Renal cortical epithelial cell (primary cell): Measurements from ENCODE around the gene MAML1. TPM values are rescaled to one million over a fixed set of nuclear protein-coding genes. Genes with fewer than 3 reads are reported as not detected.
"Not testable (repeated sequence)": the region's sequence is repeated elsewhere in the genome, so short reads cannot be mapped to it uniquely, and the experiment has no call there.

Experiments
- DNase-seq: peaks from one replicate; pipeline ENCODE4 v3.0.0-alpha.2; 2011; ENCODE audit warnings: low read depth
- total RNA-seq: library from RNA; depleted of rRNA; stranded (reverse); fragments of >200 nt; gene quantifications from 2 replicates; pipeline ENCODE4 v1.2.3, GENCODE V29; 2014

Gene MAML1
- total RNA-seq, 1 donor from 2014 or later = 14.5 TPM

DNA sequence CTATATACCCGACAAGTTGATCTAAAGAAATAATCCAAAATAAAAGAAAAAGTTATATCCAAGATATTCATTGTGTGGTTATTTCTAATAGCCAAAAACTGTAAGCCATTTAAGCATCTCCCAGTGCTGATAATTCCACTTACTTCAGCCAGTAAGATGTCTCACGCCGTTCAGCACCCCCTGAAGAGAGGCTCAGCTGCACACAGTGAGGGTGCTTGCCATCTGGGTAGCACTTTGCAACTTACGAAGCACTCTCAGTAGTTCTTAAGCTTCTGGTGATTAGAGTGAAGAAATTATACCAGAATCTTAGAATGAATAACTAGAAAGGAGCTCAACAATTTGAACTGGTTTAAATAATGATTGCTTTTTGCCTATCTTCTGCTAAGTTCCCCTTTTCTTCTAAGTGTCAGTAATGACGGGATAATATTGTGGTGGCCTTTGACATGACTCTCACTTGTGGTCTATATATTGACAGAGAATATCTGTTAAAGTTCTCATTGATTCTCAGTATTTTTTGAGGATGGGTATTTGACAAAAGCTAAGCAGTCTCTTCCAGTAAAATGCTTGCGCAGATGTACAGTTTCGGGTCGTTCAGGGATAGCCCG lies 35.0 kb downstream of the MAML1 start:
- no peak for DNase-seq

- DNase-seq = no peak
Observed at GRCh38 chr5:179768326-179769085, 35.9 kb downstream of the MAML1 start.

- DNase-seq = no peak
Observed at GRCh38 chr5:179769271-179769670, 36.6 kb downstream of the MAML1 start.

DNA sequence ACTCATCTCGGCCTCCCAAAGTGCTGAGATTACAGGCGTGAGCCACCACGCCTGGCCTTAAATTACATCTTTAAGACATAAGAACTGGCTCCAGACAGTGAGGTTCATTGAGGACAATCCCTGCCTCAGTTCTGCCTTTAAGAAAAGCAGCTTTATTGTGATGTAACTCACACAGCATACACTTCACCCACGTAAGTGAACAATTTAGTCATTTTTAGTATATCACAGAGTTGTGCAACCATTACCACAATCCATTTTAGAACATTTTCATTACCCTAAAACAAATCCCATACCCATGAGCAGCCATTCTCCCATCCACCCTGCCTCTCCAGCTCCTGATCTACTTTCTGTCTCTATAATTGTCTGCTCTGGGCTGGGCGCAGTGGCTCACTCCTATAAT lies 37.2 kb downstream of the MAML1 start:
- DNase-seq = no peak

DNA sequence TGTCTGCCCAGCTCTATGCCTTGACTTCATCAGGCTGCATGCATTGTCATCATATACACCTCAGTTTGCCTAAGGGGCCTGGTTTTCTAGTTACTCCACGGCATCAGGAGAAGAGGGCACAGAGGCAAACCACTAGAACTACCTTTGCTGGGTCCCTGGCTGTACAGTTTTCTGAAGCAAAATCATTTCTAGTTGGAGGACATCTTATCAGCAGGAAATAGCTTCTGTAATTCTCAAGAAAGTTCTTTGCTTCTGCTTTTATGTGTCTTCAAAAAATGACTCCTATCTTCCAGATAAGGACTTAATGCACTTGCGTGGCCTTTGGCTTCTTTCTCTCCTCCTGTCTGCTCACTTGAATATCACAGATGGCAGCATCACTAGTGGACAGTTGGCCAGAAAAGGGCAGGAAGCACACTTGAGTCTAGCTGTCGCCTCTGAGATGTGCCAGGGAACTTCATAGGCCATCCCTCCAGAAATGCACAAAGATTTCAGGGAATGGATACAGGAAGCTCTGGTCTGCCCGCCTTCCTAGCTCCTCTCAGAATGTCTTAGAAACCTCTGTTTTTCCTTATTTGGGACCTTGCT lies 38.8 kb downstream of the MAML1 start:
- DNase-seq = no peak

GRCh38 chr5:179772351-179772750 lies 39.7 kb downstream of the MAML1 start:
- no peak for DNase-seq

DNA sequence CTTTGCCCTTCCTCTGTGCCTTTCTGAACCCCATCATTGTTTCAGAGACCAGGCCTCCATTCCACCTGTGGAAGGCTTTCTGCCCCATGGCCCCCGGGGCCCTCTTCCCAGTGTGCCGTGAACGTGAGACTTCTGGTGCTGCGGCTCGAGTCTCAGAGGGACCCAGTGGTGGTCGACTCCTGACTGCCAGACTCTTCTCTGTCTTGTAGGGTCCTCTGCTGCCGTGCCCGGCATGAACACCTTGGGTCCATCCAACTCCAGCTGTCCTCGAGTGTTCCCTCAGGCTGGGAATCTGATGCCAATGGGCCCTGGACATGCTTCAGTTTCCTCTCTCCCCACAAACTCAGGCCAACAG lies 41.0 kb downstream of the MAML1 start:
- no peak for DNase-seq

DNA sequence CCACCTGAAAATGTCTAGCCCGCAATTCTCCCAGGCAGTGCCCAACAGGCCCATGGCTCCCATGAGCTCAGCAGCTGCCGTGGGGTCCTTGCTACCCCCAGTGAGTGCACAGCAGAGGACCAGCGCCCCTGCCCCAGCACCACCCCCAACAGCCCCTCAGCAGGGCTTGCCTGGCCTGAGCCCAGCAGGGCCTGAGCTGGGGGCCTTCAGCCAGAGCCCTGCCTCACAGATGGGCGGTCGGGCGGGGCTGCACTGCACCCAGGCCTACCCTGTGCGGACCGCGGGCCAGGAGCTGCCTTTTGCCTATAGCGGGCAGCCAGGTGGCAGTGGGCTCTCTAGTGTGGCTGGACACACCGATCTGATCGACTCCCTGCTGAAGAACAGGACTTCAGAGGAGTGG lies 41.8 kb downstream of the MAML1 start:
- no peak for DNase-seq

DNA sequence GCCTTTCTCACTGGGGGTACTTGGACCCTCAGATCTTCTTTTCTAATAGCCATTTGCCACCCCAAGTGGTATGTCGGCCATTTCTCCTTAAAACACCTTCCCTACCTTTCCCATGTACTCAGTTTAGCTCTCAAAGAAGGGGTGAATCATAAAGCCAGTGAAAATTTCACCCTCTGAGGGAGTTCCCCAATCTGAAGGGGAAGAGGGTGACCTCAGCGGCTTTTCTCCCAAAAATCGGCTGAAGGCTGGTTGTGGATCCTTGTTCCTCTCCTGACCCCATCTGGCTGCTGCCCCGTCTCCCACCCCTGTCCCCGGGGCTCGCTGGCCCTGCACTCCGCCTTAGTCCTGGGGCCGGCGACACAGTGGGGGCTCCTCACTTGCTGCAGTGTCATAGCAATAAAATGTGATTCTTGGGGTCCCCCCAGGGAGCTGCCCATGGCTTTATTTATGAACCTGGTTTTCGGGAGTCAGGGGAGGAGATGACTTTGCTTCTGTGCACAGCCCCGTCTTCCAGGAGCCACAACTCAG lies 43.9 kb downstream of the MAML1 start:
- DNase-seq = no peak

DNA sequence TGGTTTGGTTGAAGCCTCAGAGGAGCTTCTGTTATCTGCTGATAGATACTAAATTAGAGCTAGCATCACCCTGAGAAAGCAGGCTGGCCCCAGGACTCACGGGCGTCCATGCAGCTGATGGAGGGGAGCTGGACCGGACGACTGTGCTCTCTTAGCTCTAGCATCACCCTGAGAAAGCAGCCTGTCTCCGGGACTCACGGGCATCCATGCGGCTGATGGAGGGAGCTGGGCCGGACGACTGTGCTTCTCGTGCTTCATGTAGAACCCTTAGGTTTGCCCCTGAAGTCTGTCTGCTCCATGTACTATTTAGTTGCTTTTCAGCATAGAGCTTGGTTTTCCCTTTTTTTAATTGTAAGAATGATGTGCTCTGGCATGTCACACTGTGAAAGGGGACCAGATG lies 44.8 kb downstream of the MAML1 start:
- no peak for DNase-seq

DNA sequence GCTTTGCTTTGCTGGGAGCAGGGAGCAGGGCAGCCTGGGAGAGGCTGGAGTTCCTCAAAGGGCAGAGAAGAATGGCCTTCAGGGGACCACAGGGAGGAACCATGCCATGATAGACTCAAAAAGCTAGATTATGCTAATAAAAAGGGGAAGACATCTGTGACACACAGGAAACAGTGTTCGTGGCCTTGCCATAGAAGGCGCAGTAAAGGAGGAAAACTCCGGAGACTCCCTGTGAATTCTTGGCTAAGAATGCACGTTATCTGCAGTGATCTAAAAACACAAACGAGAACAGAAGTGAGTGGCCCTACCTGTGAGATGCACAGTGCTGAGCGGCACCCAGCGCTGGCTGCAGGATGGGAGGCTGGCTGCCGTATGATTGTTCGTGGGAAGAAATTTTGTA lies 45.3 kb downstream of the MAML1 start:
- DNase-seq = no peak

DNA sequence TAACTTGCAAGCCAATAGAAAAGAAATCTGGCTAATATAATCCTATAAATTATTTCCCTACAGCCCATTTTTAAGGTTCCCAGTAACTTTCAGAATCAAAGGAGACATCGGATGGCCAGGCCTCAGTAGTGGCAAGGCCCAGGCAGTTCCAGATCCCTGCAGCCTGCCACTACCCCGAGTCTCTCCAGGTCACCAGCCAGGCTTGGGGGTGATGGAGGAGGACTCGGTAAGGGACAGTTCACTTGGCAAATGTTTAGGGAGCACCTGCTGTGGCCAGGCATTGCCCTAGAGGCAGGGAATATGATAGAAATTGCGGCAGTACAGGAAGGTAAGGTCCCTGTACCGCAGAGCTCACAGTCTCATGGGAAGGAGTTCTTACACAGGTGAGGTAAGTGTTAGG lies 46.0 kb downstream of the MAML1 start:
- DNase-seq = no peak

DNA sequence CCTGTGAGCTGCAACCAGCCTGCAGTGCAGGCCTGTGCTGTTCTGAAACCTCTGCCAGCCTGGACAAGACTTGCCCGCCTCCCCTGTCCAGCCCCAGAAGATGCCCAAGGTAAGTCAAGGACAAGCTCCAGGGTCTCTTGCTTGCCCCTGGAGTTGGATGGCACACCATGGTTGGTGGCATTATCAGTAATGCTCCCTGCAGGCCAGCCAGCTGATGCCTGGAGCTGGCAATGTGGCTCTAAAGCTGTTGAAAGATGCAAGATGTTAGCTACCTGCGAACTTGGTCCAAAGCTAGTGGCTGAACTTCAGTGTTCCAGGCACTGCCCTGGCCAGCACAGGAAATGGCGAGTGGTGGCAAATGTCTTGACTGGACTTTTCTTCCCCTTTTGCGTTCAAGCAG lies 47.2 kb downstream of the MAML1 start:
- no peak for DNase-seq

- no peak for DNase-seq
Observed at GRCh38 chr5:179780362-179780761, 47.7 kb downstream of the MAML1 start.

GRCh38 chr5:179781846-179782245 lies 49.2 kb downstream of the MAML1 start:
- DNase-seq = no peak

DNA sequence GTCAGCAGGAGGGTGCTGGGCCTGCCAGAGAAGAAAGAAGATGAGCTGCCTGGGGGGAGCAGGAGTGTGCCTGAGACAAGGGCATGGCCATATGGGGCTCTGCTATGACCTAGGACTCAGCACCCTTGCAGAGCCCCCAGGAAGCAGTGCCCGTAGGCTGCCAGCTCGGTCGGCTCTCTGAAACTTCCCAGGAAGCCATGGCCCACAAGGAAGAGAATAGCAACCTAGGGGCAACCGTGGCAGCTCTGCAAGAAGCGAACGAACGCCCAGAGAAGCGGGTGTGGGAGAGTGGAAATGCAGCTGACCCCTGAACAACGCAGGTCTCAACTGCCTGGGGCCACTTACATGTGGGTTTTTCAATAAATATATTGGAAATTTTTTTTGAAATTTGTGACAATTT lies 50.5 kb downstream of the MAML1 start:
- DNase-seq = no peak

- no peak for DNase-seq
Observed at GRCh38 chr5:179786861-179787260, 54.2 kb downstream of the MAML1 start.

DNA sequence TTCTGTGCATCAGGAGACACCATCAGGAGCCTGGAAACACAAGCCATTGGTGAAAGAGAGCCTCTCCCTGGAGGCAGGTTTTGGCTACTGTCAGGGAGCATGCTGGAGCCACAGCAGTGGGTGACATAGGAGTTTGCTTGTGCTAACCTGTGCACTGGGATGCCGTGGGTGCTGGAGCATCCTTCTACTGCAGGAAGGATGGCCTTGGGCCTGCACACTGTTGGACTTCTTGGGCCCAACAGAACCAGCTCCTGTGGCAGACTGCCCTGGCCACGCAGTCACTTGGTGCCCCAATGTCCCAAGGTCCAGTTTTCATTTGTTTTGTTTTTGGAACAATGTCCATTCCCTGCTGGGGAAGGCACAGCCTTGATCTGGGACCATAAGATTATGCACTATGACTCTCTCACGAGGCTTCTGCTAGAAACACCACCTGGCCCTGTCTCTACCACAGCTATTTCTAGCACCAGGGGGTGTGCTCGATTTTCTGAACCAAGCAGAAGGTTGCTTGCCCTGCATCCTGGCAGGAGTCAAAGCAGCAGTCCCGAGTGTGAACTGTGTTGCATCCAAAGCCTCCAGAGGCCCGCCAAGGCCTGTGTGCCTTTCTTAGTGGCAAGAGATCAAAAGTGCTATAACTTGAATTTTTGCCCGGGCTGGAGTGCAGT lies 55.7 kb downstream of the MAML1 start:
- no peak for DNase-seq

GRCh38 chr5:179789278-179789677 lies 56.7 kb downstream of the MAML1 start:
- not testable (repeated sequence) for DNase-seq

DNA sequence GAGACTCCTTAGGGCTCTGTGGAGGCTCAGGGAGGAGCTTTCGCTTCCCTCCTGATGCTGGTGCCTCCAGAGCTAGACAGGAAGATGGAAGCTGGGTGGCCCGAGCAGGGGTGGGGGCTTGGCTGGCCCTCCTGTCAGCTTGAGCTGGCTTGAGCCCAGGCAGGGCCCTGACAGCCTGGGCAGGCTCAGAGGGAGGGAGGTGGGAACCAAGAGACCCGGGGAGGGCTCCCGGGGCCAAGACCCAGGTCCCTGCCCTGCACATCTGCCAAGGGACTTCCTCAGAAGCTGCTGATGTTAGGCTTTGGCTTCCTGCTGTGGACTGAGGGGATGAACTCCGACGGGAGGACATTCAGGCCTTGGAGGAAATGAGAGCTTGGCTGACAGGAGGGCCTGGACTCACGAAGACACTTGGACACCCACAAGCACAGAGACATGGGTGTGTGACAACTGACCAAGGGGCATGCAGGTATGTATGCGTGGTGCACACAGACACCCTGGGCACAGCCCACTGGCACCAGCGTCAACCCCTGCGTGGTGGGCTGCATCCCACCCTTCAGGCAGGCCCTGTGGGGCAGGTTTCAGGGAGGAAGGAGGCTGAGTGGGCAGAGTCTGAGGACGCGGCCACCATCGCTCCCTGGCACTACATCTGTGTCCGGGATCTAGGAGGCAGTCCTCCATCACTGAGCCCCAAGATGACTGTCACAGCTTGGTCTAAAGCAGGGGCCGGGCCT lies 59.4 kb downstream of the MAML1 start:
- no peak for DNase-seq

DNA sequence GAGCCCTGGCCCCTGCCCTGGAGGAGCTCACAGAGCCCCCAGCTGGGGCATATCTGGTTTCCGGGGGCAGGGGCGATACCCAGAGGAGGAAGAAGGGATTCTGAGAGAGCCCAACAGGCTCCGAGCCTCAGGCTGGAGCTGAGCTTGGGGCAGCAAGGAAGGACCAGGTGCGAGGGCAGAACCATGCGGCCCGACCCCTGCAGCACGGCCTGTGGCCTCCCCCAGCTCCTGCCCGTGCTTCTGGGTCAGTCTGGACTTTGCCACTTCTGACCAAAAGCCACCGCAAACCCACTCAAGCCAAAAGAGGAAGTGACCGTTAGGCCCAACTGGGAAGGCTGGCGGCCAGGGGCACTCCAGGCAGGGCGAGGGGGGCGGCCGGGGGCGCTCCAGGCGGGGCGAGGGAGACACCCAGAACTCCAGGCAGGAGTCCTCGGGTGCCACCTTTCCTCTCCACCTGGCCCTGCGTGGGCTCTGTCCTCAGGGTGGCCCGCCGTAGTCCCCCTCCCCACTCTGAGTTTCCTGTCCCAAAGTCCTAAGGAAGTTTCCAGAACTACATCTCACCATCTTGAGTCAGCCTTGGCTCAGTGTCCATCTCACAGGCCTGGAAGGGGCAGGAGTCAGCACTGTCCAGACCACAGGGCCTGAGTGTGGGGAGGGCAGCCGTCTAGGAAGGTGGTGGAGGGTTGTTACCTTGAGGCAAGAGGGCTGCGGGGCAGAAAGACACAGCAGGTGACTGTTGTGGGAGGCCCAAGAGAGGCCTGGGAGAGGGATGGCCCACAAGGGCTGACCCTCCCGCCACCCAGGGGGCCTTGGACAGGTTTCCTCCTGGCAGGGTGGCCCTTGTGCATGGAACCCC lies 60.2 kb downstream of the MAML1 start:
- DNase-seq = no peak
